Thyroid gland (tissue), 4 donors: ENCODE measurements around the gene AVPI1.

Experiments used
- CTCF ChIP-seq, 6 experiments: fragments of 200-600 bp in 3 of 6; fragments of 450-650 bp in 3 of 6; sonication (generic) in 3 of 6; IDR thresholded peaks; one replicate each; pipeline ENCODE4 v1.5.1; 2016 to 2019; ENCODE audit warnings: antibody characterized with exemption in 6 of 6, mild to moderate bottlenecking in 2 of 6, inconsistent platforms in 1 of 6, moderate library complexity in 1 of 6
- POLR2A ChIP-seq, 2 donors: fragments of 450-650 bp; IDR thresholded peaks; one replicate each; pipeline ENCODE4 v1.6.1; 2017; ENCODE audit warnings: antibody characterized with exemption in 2 of 2, mild to moderate bottlenecking in 2 of 2, moderate library complexity in 1 of 2

- no peak for TF ChIP-seq POLR2A (IDR thresholded peaks at IDR 0.05)
- no peak for TF ChIP-seq CTCF (IDR thresholded peaks at IDR 0.05)
Measured at GRCh38 chr10:97631098-97631497, 55.9 kb downstream of the AVPI1 start.
